Tibial artery (tissue), 4 donors: ENCODE data around the gene TMEM174.

Experiments
- DNase-seq, 2 donors: peaks; one replicate each; pipeline ENCODE4 v3.0.0-alpha.2; 2019
- H3K27ac ChIP-seq, 2 donors: fragments of 200-600 bp; sonication (generic) in 1 of 2; 1 replicate in 1 of 2; 2 replicates in 1 of 2; pipeline ENCODE4 v1.5.1; 2018 to 2019; ENCODE audit warnings: mild to moderate bottlenecking in 1 of 2
- H3K27me3 ChIP-seq, 2 donors: fragments of 200-600 bp; sonication (generic) in 1 of 2; one replicate each; pipeline versions ENCODE4 v1.5.1 to v1.6.0; 2016 to 2019
- H3K36me3 ChIP-seq, 3 donors: fragments of 200-600 bp; sonication (generic) in 2 of 3; one replicate each; pipeline ENCODE4 v1.5.1; 2016 to 2019; ENCODE audit warnings: mild to moderate bottlenecking in 2 of 3
- H3K4me1 ChIP-seq, 4 donors: fragments of 200-600 bp; sonication (generic) in 2 of 4; 1 replicate in 3 of 4; 2 replicates in 1 of 4; pipeline ENCODE4 v1.5.1; 2016 to 2019
- H3K4me3 ChIP-seq, 2 donors: fragments of 200-600 bp; sonication (generic) in 1 of 2; 1 replicate in 1 of 2; 2 replicates in 1 of 2; pipeline ENCODE4 v1.5.1; 2018 to 2019; ENCODE audit warnings: mild to moderate bottlenecking in 2 of 2
- H3K9me3 ChIP-seq, 3 donors: fragments of 200-600 bp; sonication (generic) in 1 of 3; one replicate each; pipeline ENCODE4 v1.5.1; 2016 to 2019
- CTCF ChIP-seq, 2 experiments: fragments of 200-600 bp in 1 of 2; fragments of 450-650 bp in 1 of 2; IDR thresholded peaks; one replicate each; pipeline ENCODE4 v1.5.1; 2017 to 2019; ENCODE audit warnings: antibody characterized with exemption in 2 of 2, mild to moderate bottlenecking in 1 of 2, moderate library complexity in 1 of 2
- intact Hi-C: fragments of 100-400 bp; cut with DNase I; formaldehyde crosslinking; loops from one replicate; pipeline ENCODE4 v1.15.0; 2023; ENCODE audit warnings: low total_unique reads

TMEM174 gene

GRCh38 chr5:73130811-73131210 lies 42.2 kb upstream of the TMEM174 start:
- H3K36me3 ChIP-seq, result no peaks in the 10 kb centered on the region
- H3K27me3 ChIP-seq, result peaks cover 0 to 6% of the 10 kb centered on the region in 2 donors
- H3K9me3 ChIP-seq, result no peaks in the 10 kb centered on the region
- intact Hi-C loops, result no loop called here
- no peak overlapping the region for H3K4me3 ChIP-seq
- no peak for DNase-seq
- no peak for TF ChIP-seq CTCF (IDR thresholded peaks at IDR 0.05)
- H3K4me1 ChIP-seq, result no peaks in the 10 kb centered on the region
- H3K27ac ChIP-seq, result no peak overlapping the region

GRCh38 chr5:73131711-73132425 lies 41.1 kb upstream of the TMEM174 start:
- no peak for DNase-seq
- Histone ChIP-seq H3K36me3 (no peaks in the 10 kb centered on the region), H3K27ac (no peak overlapping the region), H3K4me1 (no peaks in the 10 kb centered on the region), H3K4me3 (no peak overlapping the region), H3K9me3 (no peaks in the 10 kb centered on the region), H3K27me3 (peaks cover 0 to 16% of the 10 kb centered on the region in 2 donors)
- intact Hi-C loops, result no loop called here
- TF ChIP-seq CTCF (IDR thresholded peaks at IDR 0.05), result no peak

- no peak overlapping the region for H3K4me3 ChIP-seq
- H3K36me3 ChIP-seq, result no peaks in the 10 kb centered on the region
- peaks cover 0 to 22% of the 10 kb centered on the region in 2 donors for H3K27me3 ChIP-seq
- no peak overlapping the region for H3K27ac ChIP-seq
- no peak for DNase-seq
- no peak for TF ChIP-seq CTCF (IDR thresholded peaks at IDR 0.05)
- intact Hi-C loops, result no loop called here
- H3K9me3 ChIP-seq, result no peaks in the 10 kb centered on the region
- no peaks in the 10 kb centered on the region for H3K4me1 ChIP-seq
Observed at GRCh38 chr5:73132759-73133158, 40.2 kb upstream of the TMEM174 start.

GRCh38 chr5:73135021-73135420 lies 38.0 kb upstream of the TMEM174 start:
- intact Hi-C loops, result no loop called here
- Histone ChIP-seq H3K36me3 (no peaks in the 10 kb centered on the region), H3K9me3 (no peaks in the 10 kb centered on the region), H3K27ac (no peak overlapping the region), H3K27me3 (peaks cover 0 to 27% of the 10 kb centered on the region in 2 donors), H3K4me3 (no peak overlapping the region), H3K4me1 (no peaks in the 10 kb centered on the region)
- no peak for TF ChIP-seq CTCF (IDR thresholded peaks at IDR 0.05)
- DNase-seq, result no peak

- no peak for DNase-seq
- Histone ChIP-seq H3K9me3 (no peaks in the 10 kb centered on the region), H3K27me3 (peaks cover 0 to 27% of the 10 kb centered on the region in 2 donors), H3K4me3 (no peak overlapping the region), H3K4me1 (no peaks in the 10 kb centered on the region), H3K27ac (no peak overlapping the region), H3K36me3 (no peaks in the 10 kb centered on the region)
- intact Hi-C loops, result no loop called here
- TF ChIP-seq CTCF (IDR thresholded peaks at IDR 0.05), result no peak
Observed at GRCh38 chr5:73135429-73136054, 37.5 kb upstream of the TMEM174 start.
